Natural killer cell (primary cell): ENCODE results near the gene MYO7B. TPM values are rescaled to one million over a fixed set of nuclear protein-coding genes. Genes with fewer than 3 reads are reported as not detected.

ENCODE experiments used
- ATAC-seq, 3 donors: fragments of 150-1000 bp in 2 of 3; fragments of 200-7000 bp in 1 of 3; cut with Tn5 transposase; 1 replicate in 1 of 3; 2 replicates in 2 of 3; pipeline ENCODE4 v1.10.0; 2021; ENCODE audit warnings: mild to moderate bottlenecking in 2 of 3, moderate library complexity in 2 of 3
- DNase-seq, 2 donors: peaks; one replicate each; pipeline versions ENCODE4 v3.0.0 to v3.0.0-alpha.2; 2013 to 2021; ENCODE audit warnings: mixed read lengths in 1 of 2
- H3K27ac ChIP-seq: one replicate; pipeline ENCODE4 v1.5.1; 2013; ENCODE audit warnings: mild to moderate bottlenecking, low read length
- H3K27me3 ChIP-seq: one replicate; pipeline ENCODE4 v1.6.1; 2013; ENCODE audit warnings: low read length; ENCODE audit not compliant: control insufficient read depth, insufficient read depth
- H3K36me3 ChIP-seq: one replicate; pipeline ENCODE4 v1.6.1; 2013; ENCODE audit warnings: low read length; ENCODE audit not compliant: control insufficient read depth, insufficient read depth
- H3K4me1 ChIP-seq: one replicate; pipeline ENCODE4 v1.6.1; 2013; ENCODE audit warnings: low read length; ENCODE audit not compliant: control insufficient read depth, insufficient read depth
- H3K4me3 ChIP-seq: one replicate; pipeline ENCODE4 v1.5.1; 2013; ENCODE audit warnings: low read length
- H3K9me3 ChIP-seq: one replicate; pipeline ENCODE4 v1.6.1; 2013; ENCODE audit warnings: low read length; ENCODE audit not compliant: control insufficient read depth, insufficient read depth
- H3K27ac Mint-ChIP-seq, 2 donors: one replicate each; pipeline ENCODE4 v1.8.0; 2022; ENCODE audit warnings: mild to moderate bottlenecking in 2 of 2, mixed read lengths in 2 of 2, moderate library complexity in 1 of 2
- H3K27me3 Mint-ChIP-seq, 2 donors: one replicate each; pipeline ENCODE4 v1.8.0; 2022; ENCODE audit warnings: low read depth in 2 of 2, mixed read lengths in 2 of 2
- H3K36me3 Mint-ChIP-seq: one replicate; pipeline ENCODE4 v1.8.0; 2022; ENCODE audit warnings: mixed read lengths
- H3K4me1 Mint-ChIP-seq, 2 donors: one replicate each; pipeline ENCODE4 v1.8.0; 2022; ENCODE audit warnings: mixed read lengths in 2 of 2
- H3K4me3 Mint-ChIP-seq: one replicate; pipeline ENCODE4 v1.8.0; 2022; ENCODE audit warnings: mild to moderate bottlenecking, moderate library complexity, mixed read lengths
- H3K9me3 Mint-ChIP-seq, 2 donors: one replicate each; pipeline ENCODE4 v1.8.0; 2022; ENCODE audit warnings: mixed read lengths in 2 of 2
- CTCF ChIP-seq: fragments of 200-600 bp; IDR thresholded peaks from one replicate; pipeline ENCODE4 v1.8.0; 2022; ENCODE audit warnings: antibody characterized with exemption
- WGBS: methylation state at CpG from one replicate; pipeline ENCODE4 v1.1.7; 2013; ENCODE audit warnings: missing lambda C conversion rate; ENCODE audit not compliant: insufficient coverage; 5-methylcytosine and 5-hydroxymethylcytosine counted together
- intact Hi-C: fragments of 100-400 bp; cut with micrococcal nuclease; formaldehyde crosslinking; loops from one replicate; pipeline ENCODE4 v1.14.2; 2022
- total RNA-seq, 4 donors: library from RNA; stranded (reverse); fragments of 120-200 nt in 1 of 4; gene quantifications; one replicate each; pipeline versions ENCODE4 v1.2.3 to v1.2.4, GENCODE V29; 2013 to 2022

MYO7B gene
- total RNA-seq, 3 donors from 2014 or later (not counting 1 experiment from before 2014, with no cell fraction given), result 0.14 to 0.45 (median 0.25) TPM

GRCh38 chr2:127638361-127639110 lies 103.1 kb downstream of the MYO7B start:
- Mint-ChIP-seq H3K27me3 (no peaks in the 10 kb centered on the region), H3K4me3 (no peak overlapping the region), H3K9me3 (no peaks in the 10 kb centered on the region), H3K36me3 (no peaks in the 10 kb centered on the region), H3K27ac (peak overlapping the region in 1 of 2 donors; percentile 61), H3K4me1 (peaks cover 0 to 5% of the 10 kb centered on the region in 2 donors)
- peaks cover 69% of the 10 kb centered on the region for H3K4me1 ChIP-seq
- no peaks in the 10 kb centered on the region for H3K9me3 ChIP-seq
- H3K27me3 ChIP-seq, result no peaks in the 10 kb centered on the region
- H3K27ac ChIP-seq, result peak overlapping the region; percentile 32
- no peaks in the 10 kb centered on the region for H3K36me3 ChIP-seq
- WGBS, result 69% methylated on average over 22 of the region's 23 CpGs
- no peak overlapping the region for H3K4me3 ChIP-seq
- TF ChIP-seq CTCF, result no peak
- DNase-seq, result no peak
- intact Hi-C loops, result no loop called here
- no peak for ATAC-seq

- Mint-ChIP-seq H3K4me1 (peaks cover 0 to 5% of the 10 kb centered on the region in 2 donors), H3K9me3 (no peaks in the 10 kb centered on the region), H3K27ac (peak overlapping the region in 1 of 2 donors; percentile 61), H3K36me3 (no peaks in the 10 kb centered on the region), H3K27me3 (no peaks in the 10 kb centered on the region), H3K4me3 (no peak overlapping the region)
- Histone ChIP-seq H3K36me3 (no peaks in the 10 kb centered on the region), H3K27ac (peak overlapping the region; percentile 32), H3K4me3 (no peak overlapping the region), H3K9me3 (no peaks in the 10 kb centered on the region), H3K27me3 (no peaks in the 10 kb centered on the region), H3K4me1 (peaks cover 64% of the 10 kb centered on the region)
- DNase-seq (no peak), ATAC-seq (no peak)
- intact Hi-C loops, result no loop called here
- WGBS, result 90% methylated on average over 12 of the region's 13 CpGs
- TF ChIP-seq CTCF, result no peak
Measured at GRCh38 chr2:127639111-127639474, 103.6 kb downstream of the MYO7B start.

GRCh38 chr2:127640082-127641072 lies 104.9 kb downstream of the MYO7B start:
- H3K27me3 Mint-ChIP-seq, result no peaks in the 10 kb centered on the region
- intact Hi-C loops, result no loop called here
- H3K4me1 Mint-ChIP-seq, result peaks cover 0 to 5% of the 10 kb centered on the region in 2 donors
- 73% methylated on average over 25 of the region's 25 CpGs for WGBS
- Histone ChIP-seq H3K4me1 (peaks cover 58% of the 10 kb centered on the region), H3K27me3 (no peaks in the 10 kb centered on the region), H3K4me3 (no peak overlapping the region), H3K36me3 (no peaks in the 10 kb centered on the region), H3K9me3 (no peaks in the 10 kb centered on the region), H3K27ac (peak overlapping the region; percentile 25)
- H3K36me3 Mint-ChIP-seq, result no peaks in the 10 kb centered on the region
- DNase-seq (peak in 1 of 2 donors; percentile 50), ATAC-seq (no peak)
- no peaks in the 10 kb centered on the region for H3K9me3 Mint-ChIP-seq
- TF ChIP-seq CTCF, result no peak
- H3K27ac Mint-ChIP-seq, result no peak overlapping the region
- no peak overlapping the region for H3K4me3 Mint-ChIP-seq
